CD4-positive, alpha-beta T cell treated with Interleukin-4 for 1 hour (primary cell): ENCODE data around the gene RTN3.
"Not testable (repeated sequence)": the region's sequence is repeated elsewhere in the genome, so short reads cannot be mapped to it uniquely, and the experiment has no call there.

Experiments
- DNase-seq, 2 donors: peaks; one replicate each; pipeline ENCODE4 v3.0.0-alpha.2; 2020 to 2022

The RTN3 gene, protein sequence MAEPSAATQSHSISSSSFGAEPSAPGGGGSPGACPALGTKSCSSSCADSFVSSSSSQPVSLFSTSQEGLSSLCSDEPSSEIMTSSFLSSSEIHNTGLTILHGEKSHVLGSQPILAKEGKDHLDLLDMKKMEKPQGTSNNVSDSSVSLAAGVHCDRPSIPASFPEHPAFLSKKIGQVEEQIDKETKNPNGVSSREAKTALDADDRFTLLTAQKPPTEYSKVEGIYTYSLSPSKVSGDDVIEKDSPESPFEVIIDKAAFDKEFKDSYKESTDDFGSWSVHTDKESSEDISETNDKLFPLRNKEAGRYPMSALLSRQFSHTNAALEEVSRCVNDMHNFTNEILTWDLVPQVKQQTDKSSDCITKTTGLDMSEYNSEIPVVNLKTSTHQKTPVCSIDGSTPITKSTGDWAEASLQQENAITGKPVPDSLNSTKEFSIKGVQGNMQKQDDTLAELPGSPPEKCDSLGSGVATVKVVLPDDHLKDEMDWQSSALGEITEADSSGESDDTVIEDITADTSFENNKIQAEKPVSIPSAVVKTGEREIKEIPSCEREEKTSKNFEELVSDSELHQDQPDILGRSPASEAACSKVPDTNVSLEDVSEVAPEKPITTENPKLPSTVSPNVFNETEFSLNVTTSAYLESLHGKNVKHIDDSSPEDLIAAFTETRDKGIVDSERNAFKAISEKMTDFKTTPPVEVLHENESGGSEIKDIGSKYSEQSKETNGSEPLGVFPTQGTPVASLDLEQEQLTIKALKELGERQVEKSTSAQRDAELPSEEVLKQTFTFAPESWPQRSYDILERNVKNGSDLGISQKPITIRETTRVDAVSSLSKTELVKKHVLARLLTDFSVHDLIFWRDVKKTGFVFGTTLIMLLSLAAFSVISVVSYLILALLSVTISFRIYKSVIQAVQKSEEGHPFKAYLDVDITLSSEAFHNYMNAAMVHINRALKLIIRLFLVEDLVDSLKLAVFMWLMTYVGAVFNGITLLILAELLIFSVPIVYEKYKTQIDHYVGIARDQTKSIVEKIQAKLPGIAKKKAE

DNA sequence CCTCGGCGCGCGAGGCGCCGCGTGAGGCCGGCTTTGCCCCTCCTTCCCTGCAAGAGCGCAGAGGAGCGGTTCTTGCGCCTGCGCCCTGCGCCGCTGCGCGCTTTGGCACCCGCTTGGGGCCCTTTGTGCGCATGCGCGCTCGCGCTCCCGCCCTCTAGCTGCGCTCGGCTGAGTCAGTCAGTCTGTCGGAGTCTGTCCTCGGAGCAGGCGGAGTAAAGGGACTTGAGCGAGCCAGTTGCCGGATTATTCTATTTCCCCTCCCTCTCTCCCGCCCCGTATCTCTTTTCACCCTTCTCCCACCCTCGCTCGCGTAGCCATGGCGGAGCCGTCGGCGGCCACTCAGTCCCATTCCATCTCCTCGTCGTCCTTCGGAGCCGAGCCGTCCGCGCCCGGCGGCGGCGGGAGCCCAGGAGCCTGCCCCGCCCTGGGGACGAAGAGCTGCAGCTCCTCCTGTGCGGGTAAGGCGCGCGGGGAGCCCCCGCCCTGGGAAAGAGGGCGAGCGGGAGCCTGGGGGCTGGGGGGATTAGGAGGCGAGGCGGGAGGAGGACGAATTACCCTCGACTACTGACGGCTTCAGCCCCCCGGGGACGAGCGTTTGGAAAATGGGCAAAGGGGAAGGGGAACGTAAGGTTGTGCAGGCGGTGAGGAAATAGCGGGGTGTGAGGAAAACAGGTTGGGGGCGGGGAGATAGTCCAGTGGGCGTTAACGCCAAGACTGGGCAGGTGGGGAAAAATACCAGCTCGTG, at the start of gene RTN3:
TSS of gene RTN3 (plus strand) at position 180 of the 745 bp plus-strand sequence. CDS start at position 317, 137 bp downstream.
- peak; percentile 98 to 99 for DNase-seq

GRCh38 chr11:63635762-63636465, 45.4 kb upstream of the RTN3 start:
- DNase-seq: peak; percentile 77 to 78

- not testable (repeated sequence) for DNase-seq
Observed at GRCh38 chr11:63638436-63638835, 42.9 kb upstream of the RTN3 start.

- DNase-seq: peak in 1 of 2 donors; percentile 45
Observed at GRCh38 chr11:63639199-63639832, 42.0 kb upstream of the RTN3 start.

DNA sequence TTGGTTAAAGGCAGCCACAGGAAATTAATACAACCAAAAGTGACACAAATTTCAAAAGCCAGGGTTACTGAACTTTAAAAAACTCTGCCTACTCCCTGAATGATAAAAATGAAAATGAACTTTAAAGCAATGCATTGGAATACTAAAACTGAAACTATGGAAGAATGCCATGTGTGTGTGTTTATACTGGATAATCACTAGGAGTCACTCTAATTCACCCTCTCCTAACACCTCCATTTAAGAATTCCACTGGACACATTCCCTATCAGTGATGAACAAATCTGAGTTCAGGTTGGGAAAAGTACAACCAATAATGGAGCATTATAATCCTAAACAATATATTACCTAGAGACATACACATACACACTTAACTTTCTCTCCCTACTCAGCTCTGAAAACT, 39.6 kb upstream of the RTN3 start:
- no peak for DNase-seq

GRCh38 chr11:63643205-63643604, 38.1 kb upstream of the RTN3 start:
- no peak for DNase-seq

DNA sequence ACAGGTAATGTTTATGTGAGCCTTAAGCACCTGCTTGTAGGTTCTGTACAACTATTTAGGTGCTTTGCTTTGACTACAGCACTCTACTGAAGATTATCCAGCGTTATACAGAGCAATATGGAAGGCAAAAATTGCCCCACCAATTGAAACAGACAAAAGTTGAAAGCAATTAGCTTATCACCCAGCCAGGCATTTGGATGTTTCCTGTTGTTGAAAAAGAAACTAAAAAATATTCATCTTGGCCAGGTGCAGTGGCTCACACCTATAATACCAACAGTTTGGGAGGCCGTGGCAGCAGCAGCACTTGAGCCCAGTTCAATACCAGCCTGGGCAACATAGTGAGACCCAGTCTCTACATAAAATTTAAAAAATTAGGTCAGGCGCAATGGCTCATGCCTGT, 28.6 kb upstream of the RTN3 start:
- DNase-seq: peak in 1 of 2 donors; percentile 5

DNA sequence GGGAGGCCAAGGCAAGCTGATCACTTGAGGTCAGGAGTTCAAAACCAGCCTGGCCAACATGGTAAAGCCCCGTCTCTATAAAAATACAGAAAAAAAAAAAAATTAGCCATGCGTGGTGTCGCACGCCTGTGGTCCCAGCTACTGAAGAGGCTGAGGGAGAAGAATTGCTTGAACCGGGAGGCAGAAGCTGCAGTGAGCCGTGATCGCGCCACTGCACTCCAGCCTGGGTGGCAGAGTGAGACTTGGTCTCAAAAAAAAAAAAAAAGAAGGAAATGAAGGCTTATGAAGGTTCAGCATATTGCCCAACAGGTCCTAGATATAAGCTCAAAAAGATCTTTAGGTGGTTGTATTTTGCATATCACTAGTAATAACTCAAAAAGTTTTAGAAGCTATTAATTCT, 20.3 kb upstream of the RTN3 start:
- DNase-seq: no peak

GRCh38 chr11:63663809-63664208, 17.5 kb upstream of the RTN3 start:
- DNase-seq: no peak

- no peak for DNase-seq
Observed at GRCh38 chr11:63666874-63667273, 14.4 kb upstream of the RTN3 start.

GRCh38 chr11:63667995-63668795, 13.1 kb upstream of the RTN3 start:
- DNase-seq: no peak

- no peak for DNase-seq
Observed at GRCh38 chr11:63670096-63670432, 11.2 kb upstream of the RTN3 start.

DNA sequence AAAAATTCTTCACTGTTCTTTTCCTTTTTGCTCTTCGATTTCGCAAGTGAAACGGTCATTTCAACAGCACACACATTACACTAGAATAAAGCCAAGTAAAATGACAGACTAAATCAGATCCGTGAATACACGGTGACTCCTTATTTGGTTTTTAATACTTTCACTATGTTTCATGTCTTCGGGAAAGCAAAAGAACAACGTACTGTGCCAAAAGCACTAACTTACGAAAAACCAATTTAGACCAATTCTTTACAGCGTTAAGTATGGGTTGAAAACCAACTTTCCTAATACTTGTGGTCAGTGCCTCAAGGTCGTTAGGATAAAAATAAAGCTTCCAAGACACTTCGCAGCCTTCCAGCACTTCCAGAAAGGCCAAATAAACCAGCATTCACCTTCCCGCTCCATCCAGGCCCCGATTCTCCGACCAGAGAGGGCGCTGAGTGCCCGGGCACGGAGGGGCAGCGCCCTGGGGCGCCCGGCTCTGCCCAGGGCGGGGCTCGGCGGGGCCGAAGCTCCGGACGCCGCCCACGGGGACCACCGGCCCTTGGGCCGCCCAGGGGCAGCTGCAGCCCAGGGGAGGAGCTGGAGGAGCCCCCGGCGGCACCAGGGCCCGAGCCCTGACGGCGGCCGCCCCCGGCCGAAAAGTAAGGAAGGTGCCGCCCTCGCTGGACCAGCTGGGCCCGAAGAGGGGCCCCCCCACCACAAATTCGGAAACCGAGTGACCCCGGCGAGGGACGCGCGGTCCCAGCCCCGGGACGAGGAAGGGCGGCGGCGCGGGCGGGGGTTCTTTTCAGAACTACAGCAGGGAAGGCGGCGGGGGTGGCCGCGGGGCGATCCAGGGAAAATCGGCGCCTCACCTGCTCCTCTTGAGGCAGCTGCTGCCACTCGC, 10.6 kb upstream of the RTN3 start:
- peak; percentile 23 to 38 for DNase-seq

DNA sequence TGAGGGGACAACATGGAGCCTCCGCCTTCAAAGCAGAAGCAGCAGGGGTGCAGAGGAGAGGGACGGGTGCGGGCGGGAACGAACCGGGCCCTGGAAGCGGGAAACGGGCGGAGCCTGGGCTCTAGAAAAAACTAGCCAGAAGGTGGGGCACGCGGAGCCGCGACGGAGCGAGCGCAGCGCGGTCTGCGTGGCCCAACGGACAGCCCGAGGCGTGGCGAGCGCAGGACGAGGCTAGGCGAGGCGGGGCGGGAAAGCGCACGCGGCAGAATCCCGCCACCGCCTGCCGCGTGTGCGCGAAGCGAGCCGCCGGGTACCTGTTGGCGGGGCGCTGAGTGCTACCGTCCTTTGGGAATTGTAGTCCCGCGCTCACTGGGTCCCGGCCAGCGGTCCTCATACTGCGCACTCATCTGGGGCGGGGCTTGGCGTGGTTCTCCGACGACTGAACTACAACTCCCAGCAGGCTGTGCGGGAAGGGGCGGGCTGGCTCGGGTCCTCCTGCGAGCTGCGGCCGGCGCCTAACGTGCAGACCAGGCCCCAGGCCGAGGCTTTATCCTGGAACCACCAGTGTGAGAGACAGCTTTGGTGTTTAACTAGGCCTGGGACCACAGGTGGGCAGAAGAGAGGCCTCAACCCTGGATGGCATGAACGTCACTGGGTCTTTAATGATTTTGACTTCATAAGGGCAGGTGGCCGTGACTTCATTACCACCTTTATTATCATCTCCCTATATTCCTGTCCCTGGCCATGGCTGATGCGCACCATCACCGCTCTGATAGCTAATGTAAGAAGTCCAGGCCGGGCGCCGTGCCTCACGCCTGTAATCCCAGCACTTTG, 9.8 kb upstream of the RTN3 start, which contains the start of gene ATL3:
TSS of gene ATL3 (minus strand) at position 55 of the 834 bp plus-strand sequence. CDS start at position 14, 41 bp downstream.
- peak; percentile 95 to 96 for DNase-seq

- no peak for DNase-seq
Observed at GRCh38 chr11:63672156-63672463, 9.2 kb upstream of the RTN3 start.

- no peak for DNase-seq
Observed at GRCh38 chr11:63672936-63673539, 8.3 kb upstream of the RTN3 start.

DNA sequence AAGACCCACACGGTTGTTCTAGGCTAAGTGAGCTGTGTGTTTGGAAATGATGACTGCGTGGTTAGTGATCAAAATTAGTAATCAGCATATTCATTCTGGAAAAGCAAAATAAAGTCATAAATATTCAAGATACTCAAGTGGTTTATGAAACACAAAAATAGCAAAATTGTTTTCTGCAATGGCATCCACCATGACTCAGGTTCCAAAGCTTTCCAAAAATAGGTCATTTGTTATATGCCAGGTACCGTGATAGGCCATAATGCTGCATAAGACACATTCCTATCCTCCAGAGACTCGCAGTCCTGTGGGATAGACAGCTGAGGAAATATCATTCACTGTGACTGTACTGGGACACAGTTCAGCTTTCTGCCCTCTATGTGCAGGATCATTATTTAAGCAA, 7.7 kb upstream of the RTN3 start:
- DNase-seq: no peak

DNA sequence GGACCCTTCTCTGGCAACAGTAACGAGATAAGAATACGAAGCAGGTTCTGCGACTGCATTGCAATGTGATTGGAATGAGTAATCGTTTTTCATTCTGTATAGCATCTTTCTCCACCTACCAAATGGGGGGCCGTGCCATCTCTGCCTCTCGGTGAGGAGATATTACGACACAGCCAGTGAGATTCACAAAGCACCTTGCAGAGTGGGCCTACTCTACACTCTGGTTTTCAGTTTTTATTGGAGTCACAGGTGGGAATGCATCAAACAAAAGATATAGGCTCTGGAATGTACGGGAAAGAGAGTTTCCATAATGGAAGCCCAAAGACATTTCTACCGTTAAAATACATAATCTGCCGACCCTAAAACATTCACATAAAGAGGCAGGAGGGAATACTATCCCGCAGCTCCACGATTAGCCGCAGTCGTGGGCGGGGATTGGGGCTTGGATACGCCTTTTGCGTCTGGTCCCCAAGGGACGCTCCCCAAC, 423 bp upstream of the RTN3 start:
- no peak for DNase-seq
